HT-29 (cell line): ENCODE data around the gene MAP3K21. TPM values are rescaled to one million over a fixed set of nuclear protein-coding genes. Genes with fewer than 3 reads are reported as not detected.

Source experiments
- DNase-seq: peaks from one replicate; pipeline ENCODE4 v3.0.0-alpha.2; 2015; ENCODE audit warnings: low spot score
- total RNA-seq: library from RNA; depleted of rRNA; stranded (reverse); fragments of >200 nt; shearing (Covaris generic); gene quantifications from 2 replicates; pipeline ENCODE4 v1.2.3, GENCODE V29; 2014

Gene MAP3K21
- total RNA-seq, 1 experiment from 2014 or later, result 10.1 TPM

DNA sequence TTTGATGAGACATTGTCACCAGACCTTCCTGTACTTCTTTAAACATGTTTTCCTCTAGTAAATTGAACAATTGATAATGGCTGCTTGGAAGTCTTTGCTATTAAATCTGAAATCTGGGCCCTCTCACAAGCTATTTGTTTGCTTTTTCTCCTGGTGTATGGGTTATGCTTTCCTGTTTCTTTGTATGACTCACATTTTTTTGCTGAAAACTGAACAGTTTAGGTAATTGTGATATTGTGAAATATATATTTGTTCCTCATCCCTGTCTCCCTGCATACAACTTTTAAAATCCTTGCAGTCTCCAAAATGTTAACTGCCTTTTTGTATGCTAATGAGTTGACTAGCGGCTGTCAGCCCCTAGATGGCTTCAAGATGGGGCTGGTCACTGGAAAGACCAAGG, 61.6 kb downstream of the MAP3K21 start:
- no peak for DNase-seq

DNA sequence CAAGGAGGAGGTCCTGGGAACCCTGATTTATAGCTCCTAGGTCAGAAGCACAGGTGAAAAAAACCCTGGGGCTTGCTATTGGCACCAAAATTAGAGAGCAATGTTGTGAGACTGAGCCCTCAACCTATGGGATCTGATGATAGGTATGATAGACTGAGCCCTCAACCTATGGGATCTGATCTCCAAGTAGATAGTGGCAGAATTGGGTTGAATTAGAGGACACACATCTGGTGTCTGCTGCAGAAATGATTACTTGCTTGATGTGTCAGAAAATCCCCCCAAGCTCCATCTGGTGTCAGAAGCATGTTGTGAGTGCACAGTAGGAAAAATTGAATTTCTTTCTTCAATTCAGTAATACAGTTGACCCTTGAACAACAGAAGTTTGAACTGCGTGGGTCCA, 62.4 kb downstream of the MAP3K21 start:
- DNase-seq, result no peak

DNA sequence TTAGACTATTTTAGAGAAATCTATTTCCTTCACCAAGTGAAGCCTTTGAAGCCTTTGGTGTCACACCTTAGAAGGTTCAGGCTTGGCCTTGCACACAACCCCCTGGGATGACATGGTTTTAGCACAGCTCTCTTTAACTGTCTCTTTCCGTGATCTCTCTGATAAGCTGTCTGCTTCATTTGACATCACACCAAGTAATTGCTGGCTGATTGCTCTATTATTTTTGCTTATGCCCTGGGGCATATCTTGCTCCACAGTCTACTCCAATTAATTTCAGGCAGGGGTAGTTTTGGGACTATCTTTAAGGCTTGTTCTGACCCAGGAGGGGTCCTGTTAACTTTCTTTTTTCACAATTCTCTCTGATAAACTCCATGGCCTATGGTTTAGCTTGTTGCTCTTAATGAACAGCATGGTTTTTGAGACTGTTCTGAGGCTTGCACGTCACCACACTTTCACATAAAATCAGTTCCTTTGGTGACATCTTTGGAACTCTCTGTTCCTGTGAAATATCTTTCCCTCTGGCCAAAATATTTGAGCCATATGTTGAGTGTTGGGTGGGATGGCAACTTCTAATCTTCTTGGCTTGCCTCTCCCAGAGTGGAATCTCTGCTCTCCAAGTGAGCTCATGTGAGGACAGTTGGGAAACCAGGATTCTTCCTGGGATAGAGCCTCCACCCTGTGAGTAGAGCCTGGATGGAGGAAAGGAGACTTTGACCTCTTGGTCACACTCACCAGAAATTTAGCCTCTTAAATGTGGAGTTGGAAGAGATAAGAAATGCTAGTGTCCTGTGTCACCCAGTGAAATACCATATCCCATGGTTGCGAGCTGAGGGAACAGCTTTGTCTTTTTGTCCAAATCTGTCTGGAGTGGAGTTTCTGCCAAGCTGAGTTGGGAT, 63.6 kb downstream of the MAP3K21 start:
- peak; percentile 13 for DNase-seq

DNA sequence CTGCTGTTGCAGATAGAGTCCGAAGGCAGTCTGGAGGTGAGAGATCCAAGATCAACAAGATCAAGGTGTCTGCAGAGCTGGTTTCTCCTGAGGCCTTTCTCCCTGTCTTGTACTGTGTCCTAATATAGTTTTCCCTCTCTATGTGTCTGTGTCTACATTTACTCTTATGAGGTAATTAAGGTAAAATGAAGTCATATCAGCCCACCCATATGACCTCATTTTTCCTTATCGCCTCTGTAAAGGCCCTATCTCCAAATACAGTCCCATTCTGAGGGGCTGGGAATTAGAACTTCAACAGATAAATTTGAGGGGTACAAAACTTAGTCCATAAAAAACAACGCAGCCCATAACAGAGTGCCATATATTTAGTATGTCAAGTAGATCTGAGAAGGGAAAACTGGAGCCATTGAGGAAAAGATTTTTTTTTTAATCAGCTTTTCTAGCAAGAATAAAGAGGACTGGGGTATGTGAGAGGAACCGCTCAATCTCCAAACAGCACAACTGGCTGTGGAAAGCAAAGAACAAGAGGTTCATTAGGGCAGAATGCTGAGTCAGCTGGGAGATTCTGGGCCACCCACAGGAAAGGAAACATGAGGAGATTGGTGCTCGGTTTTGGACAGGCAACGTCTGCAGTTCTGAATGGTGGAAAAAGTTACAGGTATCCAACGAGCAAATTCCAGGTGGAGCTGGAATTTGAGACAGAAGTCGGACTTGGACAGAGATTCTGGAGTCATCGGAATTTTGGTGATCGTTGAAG, 65.7 kb downstream of the MAP3K21 start:
- no peak for DNase-seq

DNA sequence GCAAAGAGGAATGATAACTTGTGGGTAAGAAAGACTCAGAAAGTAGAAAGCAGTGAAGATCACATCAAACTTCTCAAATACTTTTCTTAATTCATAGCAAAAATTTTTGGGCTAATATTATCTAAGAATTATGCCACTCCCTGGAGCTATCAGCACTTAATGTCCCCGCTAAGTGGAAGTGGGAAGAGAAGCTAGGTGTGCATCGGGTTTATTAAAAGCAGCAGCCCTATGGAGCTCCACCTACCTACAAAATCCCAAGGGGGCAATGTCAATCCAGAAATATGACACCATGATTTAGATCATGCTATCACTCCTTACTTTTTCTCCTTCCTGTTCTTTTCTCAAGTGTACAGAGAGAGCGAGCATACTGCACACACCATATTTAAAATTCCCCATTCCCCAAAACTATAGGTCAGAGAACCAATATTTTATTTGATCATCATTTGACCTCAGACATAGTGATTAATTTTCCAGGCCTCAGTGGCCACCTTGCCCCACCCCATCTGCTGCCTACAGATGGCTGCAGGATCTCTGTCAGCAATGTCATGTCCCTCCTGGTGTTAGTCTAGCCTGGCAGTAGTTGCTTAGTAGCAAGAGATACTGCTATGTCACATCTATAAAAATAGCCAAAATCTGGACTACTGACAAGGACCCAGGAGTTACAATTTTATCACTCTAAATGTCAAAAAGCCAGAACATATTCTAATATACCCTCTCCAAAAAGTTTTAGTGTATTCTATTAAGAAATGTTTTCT, 66.6 kb downstream of the MAP3K21 start:
- no peak for DNase-seq

DNA sequence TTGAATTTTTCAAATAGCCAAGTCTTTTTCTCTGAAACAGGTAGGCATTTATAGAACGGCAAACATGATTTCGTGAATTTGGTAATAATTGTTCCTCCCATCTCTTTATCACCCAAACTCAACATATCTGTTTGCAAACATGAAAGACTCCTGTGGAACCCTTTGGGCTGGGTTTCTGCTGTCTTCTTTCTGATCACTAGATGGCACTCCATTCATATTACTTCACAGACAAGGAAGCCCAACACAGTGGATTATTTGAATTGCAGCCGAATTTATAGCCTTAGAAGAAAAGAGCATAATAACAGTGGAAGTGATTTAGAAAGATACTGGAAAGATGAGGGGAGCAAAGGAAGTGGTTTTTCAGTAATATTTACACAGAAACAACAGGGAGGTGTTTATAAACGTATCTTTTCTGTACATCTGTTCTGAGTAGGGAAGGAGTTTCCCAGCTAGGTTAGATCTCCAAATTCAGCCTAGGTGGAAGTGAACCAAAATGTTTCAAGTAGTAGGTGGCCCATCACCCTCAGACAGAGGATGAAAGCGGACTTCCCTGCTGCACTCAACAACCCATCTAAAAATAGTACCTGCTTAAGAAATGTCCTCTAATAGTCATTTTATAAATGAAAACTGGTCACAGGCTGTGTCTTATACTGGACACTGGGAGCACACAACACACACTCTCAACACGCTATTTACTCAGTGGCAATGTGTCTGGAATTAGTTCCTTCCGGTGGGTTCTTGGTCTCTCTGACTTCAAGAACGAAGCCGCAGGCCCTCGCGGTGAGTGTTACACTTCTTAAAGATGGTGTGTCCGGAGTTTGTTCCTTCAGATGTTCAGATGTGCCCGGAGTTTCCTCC, 67.6 kb downstream of the MAP3K21 start:
- peak; percentile 56 for DNase-seq

DNA sequence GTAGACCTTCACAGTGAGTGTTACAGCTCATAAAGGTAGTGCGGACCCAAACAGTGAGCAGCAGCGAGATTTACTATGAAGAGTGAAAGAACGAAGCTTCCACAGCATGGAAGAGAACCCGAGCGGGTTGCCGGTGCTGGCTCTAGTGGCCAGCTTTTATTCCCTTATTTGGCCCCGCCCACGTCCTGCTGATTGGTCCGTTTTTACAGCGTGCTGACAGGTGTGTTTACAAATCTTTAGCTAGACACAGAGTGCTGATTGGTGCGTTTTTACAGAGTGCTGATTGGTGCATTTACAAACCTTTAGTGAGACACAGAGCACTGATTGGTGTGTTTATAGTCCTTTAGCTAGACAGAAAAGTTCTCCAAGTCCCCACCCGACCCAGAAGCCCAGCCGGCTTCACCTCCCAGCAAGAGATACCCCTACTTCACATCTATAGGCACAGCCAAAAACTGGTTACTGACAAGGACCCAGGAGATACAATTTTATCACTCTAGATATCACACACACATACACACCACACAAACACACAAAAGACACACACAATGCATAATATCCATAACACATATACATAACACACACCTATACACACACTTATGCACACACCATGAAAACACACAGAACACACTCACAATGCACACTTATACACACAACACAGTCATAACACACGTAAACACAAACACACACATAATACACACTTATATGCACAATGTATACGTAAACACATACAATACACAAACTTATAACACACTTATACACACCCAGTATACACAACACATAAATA, 68.5 kb downstream of the MAP3K21 start:
- DNase-seq, result no peak

DNA sequence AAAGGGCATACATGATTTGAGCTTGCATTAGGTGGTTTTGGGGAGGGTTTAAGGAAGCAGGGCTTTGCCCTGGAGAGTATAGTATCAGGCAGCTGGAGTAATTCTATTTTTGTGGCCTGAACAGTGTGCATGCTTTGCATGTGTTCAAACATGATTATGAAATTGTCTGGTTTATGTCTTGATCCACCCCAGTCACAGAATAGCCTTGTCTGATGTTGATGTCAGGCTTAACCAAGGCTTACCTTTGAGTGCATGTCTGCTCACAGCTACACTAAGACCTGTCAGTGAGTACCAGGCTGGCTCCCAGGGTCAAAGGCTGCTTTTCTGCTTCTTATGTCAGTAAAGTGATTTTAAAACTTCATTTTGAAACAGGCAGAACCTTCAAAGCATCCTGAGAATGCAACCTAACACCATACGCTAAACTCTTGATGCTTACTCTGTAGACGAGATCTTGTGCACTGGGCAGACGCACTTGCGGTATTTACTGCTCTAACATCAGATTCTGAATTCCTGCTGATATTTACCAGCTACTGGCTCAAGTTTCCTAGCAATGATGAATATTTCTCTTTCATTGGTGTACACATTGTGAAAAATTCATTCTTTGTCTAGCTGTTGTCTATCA, 78.9 kb downstream of the MAP3K21 start:
- DNase-seq, result no peak

DNA sequence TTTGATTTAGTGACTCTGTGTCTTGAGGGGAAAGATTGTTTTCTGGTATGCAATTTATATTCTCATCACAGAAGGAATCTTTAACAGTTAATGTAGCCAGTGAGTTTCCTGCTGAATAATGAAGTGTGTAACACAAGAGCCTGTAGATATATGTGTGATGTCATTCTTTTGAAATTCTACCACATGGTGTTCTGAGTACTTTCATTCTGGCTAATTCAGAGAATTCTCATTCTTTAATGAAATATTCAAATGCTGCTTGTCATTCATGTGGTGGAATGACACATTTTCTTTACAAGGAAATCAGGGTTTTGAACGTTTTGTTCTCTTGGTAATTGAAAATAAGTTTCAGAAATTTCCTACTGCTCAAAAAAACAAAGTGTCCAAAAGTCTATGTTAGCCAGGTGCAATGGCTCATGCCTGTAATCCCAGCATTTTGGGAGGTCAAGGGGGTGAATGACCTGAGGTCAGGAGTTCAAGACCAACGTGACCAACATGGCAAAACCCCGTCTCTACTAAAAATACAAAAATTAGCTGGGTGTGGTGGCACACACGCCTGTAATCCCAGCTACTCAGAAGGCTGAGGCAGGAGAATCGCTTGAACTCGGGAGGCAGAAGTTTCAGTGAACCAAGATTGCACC, 79.6 kb downstream of the MAP3K21 start:
- no peak for DNase-seq

DNA sequence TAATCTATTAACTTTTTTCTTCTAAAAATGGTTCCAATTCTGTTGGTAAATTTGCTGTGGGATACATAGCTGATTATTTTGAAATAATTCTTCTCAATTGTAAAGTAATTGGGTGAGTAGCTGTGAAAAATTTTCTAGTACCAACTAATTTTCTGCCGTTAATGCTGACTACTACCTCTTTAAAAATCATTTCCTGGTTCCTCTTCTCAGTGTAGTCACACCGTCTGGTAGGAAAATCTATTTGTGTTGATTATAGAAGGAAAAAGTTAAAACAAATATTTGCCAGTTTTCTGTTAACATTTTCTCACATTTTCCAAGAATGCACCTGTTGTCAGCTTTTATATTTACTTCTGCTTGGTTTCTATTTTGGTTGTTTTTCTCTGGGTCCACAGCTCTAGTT, 82.0 kb downstream of the MAP3K21 start:
- DNase-seq, result no peak

DNA sequence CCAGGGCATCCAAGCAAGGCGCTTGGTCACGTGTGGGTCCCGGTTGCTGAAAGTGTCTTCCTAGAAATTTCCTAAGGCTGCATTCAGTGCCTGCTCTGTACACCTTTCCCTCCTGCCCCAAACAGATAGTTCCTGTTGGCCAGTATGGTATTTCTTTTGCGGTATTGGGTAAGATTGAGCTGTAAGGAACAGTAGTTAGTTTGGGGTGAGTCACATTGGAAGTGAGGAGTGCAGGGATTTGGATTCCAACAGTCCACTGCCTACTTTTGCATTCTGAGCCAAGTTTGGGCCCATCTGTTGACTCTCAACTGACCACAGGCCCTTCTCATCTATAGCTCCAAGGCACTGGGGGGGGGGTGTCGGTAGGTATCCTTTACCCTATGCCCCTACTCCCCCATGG, 83.4 kb downstream of the MAP3K21 start:
- no peak for DNase-seq

DNA sequence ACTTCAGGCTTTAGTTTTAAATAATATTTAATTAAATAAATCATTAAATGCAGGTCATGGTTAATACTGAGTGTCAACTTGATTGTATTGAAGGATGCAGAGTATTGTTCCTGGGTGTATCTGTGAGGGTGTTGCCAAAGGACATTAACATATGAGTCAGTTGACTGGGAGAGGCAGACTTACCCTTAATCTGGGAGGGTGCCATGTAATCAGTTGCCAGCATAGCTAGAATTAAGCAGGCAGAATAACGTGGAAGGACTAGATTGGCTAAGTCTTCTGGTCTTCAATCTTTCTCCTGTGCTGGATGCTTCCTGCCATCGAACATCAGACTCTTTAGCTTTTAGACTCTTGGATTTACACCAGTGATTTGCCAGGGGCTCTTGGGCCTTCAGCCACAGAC, 85.3 kb downstream of the MAP3K21 start:
- no peak for DNase-seq

DNA sequence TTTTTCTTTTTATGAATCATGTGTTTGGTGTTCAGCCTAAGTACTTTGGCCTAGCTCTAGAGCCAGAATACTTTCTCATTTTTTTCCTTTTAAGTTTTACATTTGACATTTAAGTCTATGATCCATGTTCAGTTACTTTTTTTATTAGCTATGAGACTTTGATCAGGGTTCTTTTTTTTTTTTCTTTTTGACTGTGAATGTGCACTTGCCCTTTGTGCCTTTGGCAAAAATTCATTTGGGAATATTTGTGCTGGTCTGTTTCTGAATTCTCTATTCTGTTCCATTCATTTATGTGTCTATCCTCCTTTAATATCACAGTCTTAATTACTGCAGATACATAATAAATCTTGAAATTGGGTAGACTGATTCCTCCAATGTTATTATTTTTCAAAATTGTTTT, 93.8 kb downstream of the MAP3K21 start:
- DNase-seq, result no peak

DNA sequence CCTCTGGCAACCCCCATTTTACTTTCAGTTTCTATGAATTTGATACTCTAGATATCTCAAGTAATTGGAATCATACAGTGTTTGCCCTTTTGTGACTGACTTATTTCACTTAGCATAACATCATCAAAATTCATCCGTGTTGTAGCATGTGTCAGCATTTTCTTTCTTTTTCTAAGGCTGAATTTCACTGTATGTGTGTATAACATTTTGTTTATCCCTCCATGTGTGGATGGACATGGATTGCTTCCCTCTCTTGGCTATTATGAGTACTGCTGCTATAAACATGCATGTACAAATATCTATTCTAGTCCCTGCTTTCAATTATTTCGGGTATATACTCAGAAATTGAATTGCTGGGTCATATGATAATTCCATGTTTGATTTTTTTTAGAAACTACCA, 97.3 kb downstream of the MAP3K21 start:
- DNase-seq, result no peak

DNA sequence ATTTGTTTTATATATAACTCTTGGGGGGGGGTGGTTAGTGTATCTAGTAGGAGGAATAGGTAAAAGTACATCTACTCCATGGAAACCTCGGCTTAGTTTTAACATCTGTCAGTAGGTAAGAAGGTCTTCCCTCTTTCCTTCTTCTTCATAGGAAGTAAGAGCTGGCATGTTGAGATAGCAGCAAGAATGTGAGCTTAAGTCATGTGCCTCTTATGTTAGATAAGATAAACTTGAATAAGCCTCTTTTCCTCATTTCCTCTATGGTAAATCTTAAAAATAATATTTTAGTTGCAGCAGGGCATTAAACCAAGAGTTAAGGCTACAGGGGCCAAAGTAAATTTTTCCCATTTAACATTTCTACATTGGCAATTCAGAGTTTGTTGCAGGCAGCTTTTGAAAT, 100.4 kb downstream of the MAP3K21 start:
- no peak for DNase-seq

DNA sequence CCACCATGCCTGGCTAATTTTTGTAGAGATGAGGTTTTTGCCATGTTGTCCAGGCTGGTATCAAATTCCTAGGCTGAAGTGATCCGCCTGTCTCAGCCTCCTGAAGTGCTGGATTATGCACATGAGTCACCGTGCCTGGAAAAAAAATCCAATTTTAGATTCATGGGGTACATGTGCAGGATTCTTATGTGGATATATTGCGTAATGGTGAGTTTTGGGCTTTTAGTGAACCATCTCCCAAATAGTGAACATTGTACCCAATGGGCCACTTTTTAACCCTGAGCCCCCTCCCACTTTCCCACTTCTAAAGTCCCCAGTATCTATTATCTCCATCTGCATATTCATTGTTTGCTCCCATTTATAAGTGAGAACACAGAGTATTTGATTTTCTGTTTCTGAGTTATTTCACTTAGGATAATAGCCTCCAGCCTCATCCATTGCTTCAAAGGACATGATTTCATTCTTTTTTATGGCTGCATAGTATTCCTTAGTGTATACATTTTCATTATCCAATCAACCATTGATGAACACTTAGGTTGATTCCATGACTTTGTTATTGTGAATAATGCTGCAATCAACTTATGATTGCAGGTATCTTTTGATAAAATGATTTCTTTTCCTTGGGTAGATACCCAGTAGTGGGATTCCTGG, 104.4 kb downstream of the MAP3K21 start:
- DNase-seq, result no peak

DNA sequence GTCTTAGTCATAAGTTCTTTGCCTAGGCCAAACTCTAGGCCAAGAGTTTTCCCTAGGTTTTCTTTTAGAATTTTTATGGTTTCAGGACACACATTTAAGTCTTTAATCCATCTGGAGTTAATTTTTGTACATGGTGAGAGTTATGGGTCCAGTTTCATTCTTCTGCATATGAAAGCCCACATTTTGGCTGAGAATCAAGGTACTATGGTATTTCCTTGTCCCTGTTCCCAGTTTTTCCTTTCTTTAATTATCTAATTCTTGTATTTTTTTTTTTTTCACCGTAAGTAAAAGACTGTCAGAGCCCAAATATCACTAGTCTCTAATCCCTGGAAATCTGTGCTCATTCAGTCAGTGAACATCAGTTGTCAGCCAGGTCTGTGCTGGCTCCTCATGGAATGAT, 105.4 kb downstream of the MAP3K21 start:
- DNase-seq, result no peak

DNA sequence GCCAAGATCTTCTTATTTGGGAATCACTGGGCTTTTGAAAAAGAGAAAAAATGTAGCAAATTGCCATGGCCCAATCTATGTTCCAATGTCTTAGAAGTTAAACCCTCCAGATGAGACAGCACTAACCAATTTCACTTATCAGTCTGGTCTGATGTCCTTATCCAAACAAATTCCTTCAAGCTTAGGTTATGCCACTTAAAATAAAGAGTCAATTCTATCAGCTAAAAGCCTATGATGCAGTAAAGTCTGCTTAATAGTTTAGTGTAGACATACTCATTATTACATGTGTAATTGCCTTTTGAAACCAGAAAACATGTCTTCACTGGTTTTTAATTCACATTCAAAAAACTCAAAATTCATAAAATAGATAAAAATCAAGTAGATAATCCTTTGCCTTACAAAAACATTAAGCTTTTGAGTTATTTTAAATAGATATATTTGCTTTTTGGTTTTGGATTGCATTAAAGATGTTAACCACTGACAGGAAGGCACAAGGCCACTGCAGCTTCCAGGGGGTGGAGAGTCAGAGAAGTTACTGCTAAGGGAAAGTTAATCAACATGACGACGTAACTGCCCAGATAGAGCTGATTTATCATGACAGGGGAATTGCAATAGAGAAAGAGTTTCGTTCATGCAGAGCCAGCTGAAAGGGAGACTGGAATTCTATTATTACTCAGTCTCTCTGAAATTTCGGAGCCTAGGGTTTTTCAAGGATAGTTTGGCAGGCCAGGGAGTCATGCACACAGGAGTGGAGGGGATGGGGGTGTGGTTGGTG, 106.1 kb downstream of the MAP3K21 start:
- no peak for DNase-seq
